Ovary (tissue), 9 donors: Measurements from ENCODE around the gene ARFGAP1. TPM values are rescaled to one million over a fixed set of nuclear protein-coding genes. Genes with fewer than 3 reads are reported as not detected.

Experiments used
- DNase-seq, 5 donors: peaks; one replicate each; pipeline ENCODE4 v3.0.0-alpha.2; 2019 to 2020
- H3K27ac ChIP-seq, 2 donors: fragments of 200-600 bp; one replicate each; pipeline versions ENCODE4 v1.5.1 to v1.8.0; 2019 to 2022
- H3K27me3 ChIP-seq: fragments of 200-600 bp; one replicate; pipeline ENCODE4 v1.8.0; 2022
- H3K36me3 ChIP-seq: fragments of 200-600 bp; sonication (generic); one replicate; pipeline ENCODE4 v1.5.1; 2019
- H3K4me1 ChIP-seq: one replicate; pipeline ENCODE4 v1.8.1; 2013; ENCODE audit warnings: mild to moderate bottlenecking, moderate library complexity; ENCODE audit not compliant: insufficient read depth
- H3K4me3 ChIP-seq: fragments of 200-600 bp; sonication (generic); one replicate; pipeline ENCODE4 v1.5.1; 2017
- H3K9me3 ChIP-seq, 2 donors: fragments of 200-600 bp in 1 of 2; sonication (generic) in 1 of 2; one replicate each; pipeline versions ENCODE4 v1.5.1 to v1.8.1; 2013 to 2019; ENCODE audit warnings: mild to moderate bottlenecking in 1 of 2, moderate library complexity in 1 of 2
- CTCF ChIP-seq, 3 donors: fragments of 450-650 bp in 2 of 3; fragments of 200-600 bp in 1 of 3; IDR thresholded peaks; one replicate each; pipeline versions ENCODE4 v1.5.1 to v1.8.0; 2016 to 2022; ENCODE audit warnings: antibody characterized with exemption in 3 of 3, mild to moderate bottlenecking in 1 of 3
- EP300 ChIP-seq: sonication (generic); formaldehyde crosslinking; IDR thresholded peaks from one replicate; pipeline ENCODE4 v1.6.1; 2017; ENCODE audit warnings: antibody characterized with exemption
- POLR2A ChIP-seq: fragments of 450-650 bp; IDR thresholded peaks from one replicate; pipeline ENCODE4 v1.6.1; 2017; ENCODE audit warnings: antibody characterized with exemption, mild to moderate bottlenecking, moderate library complexity
- WGBS, 3 donors: extraction: QIAGEN DNeasy Blood & Tissue Kit in 1 of 3; methylation state at CpG; one replicate each; pipeline versions ENCODE4 v1.1.5 to v1.1.7; 2013 to 2017; 5-methylcytosine and 5-hydroxymethylcytosine counted together
- intact Hi-C, 4 donors: fragments of 100-400 bp; cut with DNase I; formaldehyde crosslinking; loops; one replicate each; pipeline versions ENCODE4 v1.11.0 to v1.15.1; 2022 to 2023
- polyA plus RNA-seq, 2 donors: library from polyadenylated mRNA; stranded (reverse); fragments of 200-250 nt in 1 of 2; fragments of 350-450 nt in 1 of 2; fragmentation: Illumina TruSeq in 1 of 2; extraction: RNeasy Lipid Tissue Mini Kit (QIAGEN cat#74804) in 1 of 2; gene quantifications; one replicate each; pipeline ENCODE4 v1.2.3, GENCODE V29; 2013 to 2014
- total RNA-seq, 7 donors: library from RNA; depleted of rRNA in 2 of 7; stranded (reverse); fragments of >200 nt in 2 of 7; fragmentation: NEBNext Ultra II Directional in 3 of 7; extraction: Animal tissue kit (Norgen Biotek cat#: 25700) in 3 of 7; gene quantifications; one replicate each; pipeline versions ENCODE4 v1.1.0 to v1.2.4, GENCODE V29; 2016 to 2023
- donor health status: DM: no; HTN: no; CAD: no; lungs with moderate emphysema.
- donor health status: DM: no; HTN: no; CAD: no.
- donor health status: Bipolar disorder and iron deficiency.
- donor health status: DM: yes; HTN: yes; CAD: no.
- donor health status: DM: no; HTN: no; CAD: no.
- donor health status: DM: yes; HTN: yes; CAD: no.

ARFGAP1 gene
- total and polyA plus RNA-seq, 9 donors = 18.9 to 80.2 (median 68.7) TPM

- Histone ChIP-seq H3K27ac (no peak overlapping the region), H3K36me3 (no peaks in the 10 kb centered on the region), H3K27me3 (no peaks in the 10 kb centered on the region), H3K4me1 (no peaks in the 10 kb centered on the region), H3K9me3 (no peaks in the 10 kb centered on the region), H3K4me3 (no peak overlapping the region)
- DNase-seq = no peak
- 42 to 49% (median 43%) methylated on average over 11 of the region's 11 CpGs for whole genome bisulfite sequencing, 3 donors
- TF ChIP-seq POLR2A (no peak), CTCF (IDR thresholded peaks at IDR 0.05) (no peak), EP300 (no peak)
- intact Hi-C loops = loop anchor here in 1 of 4 donors (10.0 kb wide), 1 partner anchor 186 kb away; no protein-coding TSS in a partner anchor
These were observed 31.3 kb upstream of the ARFGAP1 start for GRCh38 chr20:63241272-63241671.

- Histone ChIP-seq H3K27ac (no peak overlapping the region), H3K27me3 (no peaks in the 10 kb centered on the region), H3K36me3 (no peaks in the 10 kb centered on the region), H3K9me3 (no peaks in the 10 kb centered on the region), H3K4me1 (no peaks in the 10 kb centered on the region), H3K4me3 (no peak overlapping the region)
- DNase-seq = no peak
- TF ChIP-seq CTCF (IDR thresholded peaks at IDR 0.05) = no peak
- TF ChIP-seq POLR2A = no peak
- TF ChIP-seq EP300 = no peak
- intact Hi-C loops = loop anchor here in 1 of 4 donors (10.0 kb wide), 1 partner anchor 188 kb away; no protein-coding TSS in a partner anchor
- WGBS, 3 donors = 84 to 89% (median 87%) methylated on average over 21 of the region's 21 CpGs
These were observed 29.9 kb upstream of the ARFGAP1 start for GRCh38 chr20:63242736-63243135.

GRCh38 chr20:63243604-63244247 lies 28.9 kb upstream of the ARFGAP1 start:
- WGBS, 3 donors = 74 to 84% (median 82%) methylated on average over 25 of the region's 25 CpGs
- Histone ChIP-seq H3K4me1 (no peaks in the 10 kb centered on the region), H3K4me3 (no peak overlapping the region), H3K27ac (no peak overlapping the region), H3K27me3 (no peaks in the 10 kb centered on the region), H3K9me3 (no peaks in the 10 kb centered on the region), H3K36me3 (no peaks in the 10 kb centered on the region)
- no peak for TF ChIP-seq CTCF (IDR thresholded peaks at IDR 0.05)
- no peak for TF ChIP-seq POLR2A
- TF ChIP-seq EP300 = no peak
- no peak for DNase-seq
- intact Hi-C loops = loop anchor here in 1 of 4 donors (10.0 kb wide), 1 partner anchor 189 kb away; no protein-coding TSS in a partner anchor

GRCh38 chr20:63244468-63244867 lies 28.1 kb upstream of the ARFGAP1 start:
- Histone ChIP-seq H3K4me3 (no peak overlapping the region), H3K27me3 (no peaks in the 10 kb centered on the region), H3K27ac (no peak overlapping the region), H3K36me3 (no peaks in the 10 kb centered on the region), H3K9me3 (no peaks in the 10 kb centered on the region), H3K4me1 (no peaks in the 10 kb centered on the region)
- intact Hi-C loops = loop anchor here in 1 of 4 donors (10.0 kb wide), 1 partner anchor 190 kb away; no protein-coding TSS in a partner anchor
- no peak for DNase-seq
- no peak for TF ChIP-seq POLR2A
- no peak for TF ChIP-seq CTCF (IDR thresholded peaks at IDR 0.05)
- 75 to 85% (median 84%) methylated on average over 9 to 10 of the region's 10 CpGs for WGBS, 3 donors
